ENCODE data around the gene EPHB6.

Gene EPHB6

GRCh38 chr7:142916508-142916907 lies 61.6 kb downstream of the EPHB6 start:
- FAIRE-seq, result no peak
- DNase-seq (ENCODE audit: insufficient read length, low spot score), result no peak
- no peak for TF ChIP-seq POLR2A (IDR thresholded peaks at IDR 0.05; ENCODE audit: low read depth, low read length)
- no peak for TF ChIP-seq POU2F2 (IDR thresholded peaks at IDR 0.05; ENCODE audit: low read depth, low read length)
- TF ChIP-seq PAX5 (IDR thresholded peaks at IDR 0.05; ENCODE audit: insufficient read depth, low read length, severe bottlenecking), result no peak
- TF ChIP-seq SPI1 (IDR thresholded peaks at IDR 0.05; ENCODE audit: low read depth, low read length), result no peak
- no peak for TF ChIP-seq TAF1 (IDR thresholded peaks at IDR 0.05; ENCODE audit: low read depth, low read length)
- TF ChIP-seq POLR2AphosphoS5 (IDR thresholded peaks at IDR 0.05; ENCODE audit: low read depth, low read length), result no peak

GRCh38 chr7:142917447-142917846 lies 62.6 kb downstream of the EPHB6 start:
- TF ChIP-seq TAF1 (IDR thresholded peaks at IDR 0.05; ENCODE audit: low read depth, low read length) (no peak), SPI1 (IDR thresholded peaks at IDR 0.05; ENCODE audit: low read depth, low read length) (no peak), POLR2AphosphoS5 (IDR thresholded peaks at IDR 0.05; ENCODE audit: low read depth, low read length) (no peak), POU2F2 (IDR thresholded peaks at IDR 0.05; ENCODE audit: low read depth, low read length) (no peak), PAX5 (IDR thresholded peaks at IDR 0.05; ENCODE audit: insufficient read depth, low read length, severe bottlenecking) (no peak), POLR2A (IDR thresholded peaks at IDR 0.05; ENCODE audit: low read depth, low read length) (no peak)
- FAIRE-seq (no peak), DNase-seq (ENCODE audit: insufficient read length, low spot score) (no peak)

DNA sequence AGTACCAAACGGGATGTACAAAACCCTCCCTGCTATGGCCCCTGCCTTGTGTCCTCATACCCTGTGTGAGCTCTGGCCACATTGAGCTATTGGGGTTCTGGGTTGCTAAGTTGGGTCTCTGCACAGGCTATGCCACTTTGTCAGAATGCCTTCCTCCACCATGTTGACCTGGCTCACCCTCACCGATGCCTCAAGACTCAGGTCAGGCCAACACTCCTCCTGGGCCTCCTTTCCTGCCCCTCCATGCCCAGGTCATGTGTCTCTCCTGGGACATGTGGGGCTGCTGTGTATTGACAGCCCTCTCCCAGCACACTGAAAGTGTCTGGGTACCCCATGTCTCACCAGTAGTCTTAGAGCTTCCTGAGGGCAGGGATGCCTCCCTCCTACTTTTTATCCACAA lies 64.0 kb downstream of the EPHB6 start:
- no peak for TF ChIP-seq POU2F2 (IDR thresholded peaks at IDR 0.05; ENCODE audit: low read depth, low read length)
- DNase-seq (ENCODE audit: insufficient read length, low spot score) (no peak), FAIRE-seq (no peak)

DNA sequence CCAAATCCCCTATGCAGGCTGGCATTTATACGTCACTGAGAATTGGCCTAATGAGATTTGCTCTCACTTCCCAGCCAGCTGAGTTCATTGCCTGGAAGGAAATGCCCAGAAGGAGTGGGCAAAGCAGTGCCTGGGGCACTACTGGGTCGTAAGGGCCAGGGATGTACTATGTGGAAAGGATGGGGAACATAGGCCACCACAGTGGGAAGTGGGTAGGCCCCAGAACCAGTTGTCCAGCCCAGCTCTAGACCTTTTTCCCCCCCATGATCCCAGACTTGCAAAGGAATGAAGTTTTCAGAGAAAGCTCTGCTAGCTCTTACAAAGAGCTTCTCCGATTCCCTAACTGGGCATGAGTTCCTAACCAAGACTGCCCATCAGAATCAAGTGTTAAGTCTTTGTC lies 64.8 kb downstream of the EPHB6 start:
- TF ChIP-seq SPI1 (IDR thresholded peaks at IDR 0.05; ENCODE audit: low read depth, low read length) (no peak), PAX5 (IDR thresholded peaks at IDR 0.05; ENCODE audit: insufficient read depth, low read length, severe bottlenecking) (no peak), POLR2A (IDR thresholded peaks at IDR 0.05; ENCODE audit: low read depth, low read length) (no peak), TAF1 (IDR thresholded peaks at IDR 0.05; ENCODE audit: low read depth, low read length) (no peak), POU2F2 (IDR thresholded peaks at IDR 0.05; ENCODE audit: low read depth, low read length) (no peak), POLR2AphosphoS5 (IDR thresholded peaks at IDR 0.05; ENCODE audit: low read depth, low read length) (no peak)
- FAIRE-seq (no peak), DNase-seq (ENCODE audit: insufficient read length, low spot score) (no peak)

Data from GM12891 (cell line).